Measurements from ENCODE around the gene GTF3A. TPM values are rescaled to one million over a fixed set of nuclear protein-coding genes. Genes with fewer than 3 reads are reported as not detected.

Gene GTF3A
- total RNA-seq, 4 donors from 2014 or later: 31.8 to 174 (median 98.3) TPM

GRCh38 chr13:27432611-27433210, 8.3 kb downstream of the GTF3A start:
- intact Hi-C loops (cut with DNase I; ENCODE audit: low total_unique reads): no loop called here
- TF ChIP-seq POLR2A (IDR thresholded peaks at IDR 0.05) (no peak), CTCF (IDR thresholded peaks at IDR 0.05) (no peak)
- no peak for DNase-seq
- H3K4me1 ChIP-seq: no peaks in the 10 kb centered on the region
- no peaks in the 10 kb centered on the region for H3K27me3 ChIP-seq
- H3K4me3 ChIP-seq: no peak overlapping the region
- no peaks in the 10 kb centered on the region for H3K36me3 ChIP-seq
- H3K9me3 ChIP-seq: no peaks in the 10 kb centered on the region
- H3K27ac ChIP-seq: no peak overlapping the region

- no peaks in the 10 kb centered on the region for H3K9me3 ChIP-seq
- no peaks in the 10 kb centered on the region for H3K27me3 ChIP-seq
- H3K36me3 ChIP-seq: no peaks in the 10 kb centered on the region
- no peaks in the 10 kb centered on the region for H3K4me1 ChIP-seq
- intact Hi-C loops (cut with DNase I; ENCODE audit: low total_unique reads): no loop called here
- no peak overlapping the region for H3K4me3 ChIP-seq
- TF ChIP-seq CTCF (IDR thresholded peaks at IDR 0.05): no peak
- TF ChIP-seq POLR2A (IDR thresholded peaks at IDR 0.05): no peak
- no peak for DNase-seq
- no peak overlapping the region for H3K27ac ChIP-seq
Measured at GRCh38 chr13:27437126-27437525, 12.7 kb downstream of the GTF3A start.

- no peaks in the 10 kb centered on the region for H3K36me3 ChIP-seq
- no peak for DNase-seq
- intact Hi-C loops (cut with DNase I; ENCODE audit: low total_unique reads): no loop called here
Measured at GRCh38 chr13:27440408-27440807, 16.0 kb downstream of the GTF3A start.

GRCh38 chr13:27442071-27442647, 17.7 kb downstream of the GTF3A start:
- TF ChIP-seq POLR2A (IDR thresholded peaks at IDR 0.05) (no peak), CTCF (IDR thresholded peaks at IDR 0.05) (no peak)
- H3K4me3 ChIP-seq: no peak overlapping the region
- H3K27ac ChIP-seq: no peak overlapping the region
- no peak for DNase-seq
- intact Hi-C loops (cut with DNase I; ENCODE audit: low total_unique reads): no loop called here
- no peaks in the 10 kb centered on the region for H3K27me3 ChIP-seq
- H3K4me1 ChIP-seq: no peaks in the 10 kb centered on the region
- H3K36me3 ChIP-seq: no peaks in the 10 kb centered on the region
- H3K9me3 ChIP-seq: no peaks in the 10 kb centered on the region

More at GRCh38 chr13:27440408-27440807, 16.0 kb downstream of the GTF3A start:
- Histone ChIP-seq H3K9me3 (no peaks in the 10 kb centered on the region), H3K4me1 (no peaks in the 10 kb centered on the region), H3K27ac (no peak overlapping the region), H3K27me3 (no peaks in the 10 kb centered on the region), H3K4me3 (no peak overlapping the region)
- TF ChIP-seq POLR2A (IDR thresholded peaks at IDR 0.05) (no peak), CTCF (IDR thresholded peaks at IDR 0.05) (no peak)

- no peak for DNase-seq
- intact Hi-C loops (cut with DNase I; ENCODE audit: low total_unique reads): no loop called here
- Histone ChIP-seq H3K27me3 (no peaks in the 10 kb centered on the region), H3K36me3 (no peaks in the 10 kb centered on the region), H3K9me3 (no peaks in the 10 kb centered on the region), H3K4me3 (no peak overlapping the region), H3K27ac (no peak overlapping the region), H3K4me1 (no peaks in the 10 kb centered on the region)
- TF ChIP-seq POLR2A (IDR thresholded peaks at IDR 0.05): no peak
- no peak for TF ChIP-seq CTCF (IDR thresholded peaks at IDR 0.05)
Measured at GRCh38 chr13:27442797-27443196, 18.4 kb downstream of the GTF3A start.
